Stimulated activated memory B cell treated with anti-CD40 and anti-IgM and Interleukin-4, amounts not matched to agents 10 μg/mL and 1 μg/mL and 100 μg/mL, for 72 hours (primary cell): ENCODE measurements around the gene VPS13D.

Experiments
- ATAC-seq: fragments of 150-1000 bp; cut with Tn5 transposase; 2 replicates; pipeline ENCODE4 v1.10.0; 2021
- H3K27ac Mint-ChIP-seq: one replicate; pipeline ENCODE4 v1.8.0; 2022; ENCODE audit warnings: mild to moderate bottlenecking, mixed read lengths
- H3K27me3 Mint-ChIP-seq: one replicate; pipeline ENCODE4 v1.8.0; 2022; ENCODE audit warnings: mixed read lengths
- H3K36me3 Mint-ChIP-seq: one replicate; pipeline ENCODE4 v1.8.0; 2022; ENCODE audit warnings: mixed read lengths
- H3K4me1 Mint-ChIP-seq: one replicate; pipeline ENCODE4 v1.8.0; 2022; ENCODE audit warnings: mixed read lengths
- H3K4me3 Mint-ChIP-seq: one replicate; pipeline ENCODE4 v1.8.0; 2022; ENCODE audit warnings: mild to moderate bottlenecking, moderate library complexity, mixed read lengths
- H3K9me3 Mint-ChIP-seq: one replicate; pipeline ENCODE4 v1.8.0; 2022; ENCODE audit warnings: mixed read lengths

Gene VPS13D

DNA sequence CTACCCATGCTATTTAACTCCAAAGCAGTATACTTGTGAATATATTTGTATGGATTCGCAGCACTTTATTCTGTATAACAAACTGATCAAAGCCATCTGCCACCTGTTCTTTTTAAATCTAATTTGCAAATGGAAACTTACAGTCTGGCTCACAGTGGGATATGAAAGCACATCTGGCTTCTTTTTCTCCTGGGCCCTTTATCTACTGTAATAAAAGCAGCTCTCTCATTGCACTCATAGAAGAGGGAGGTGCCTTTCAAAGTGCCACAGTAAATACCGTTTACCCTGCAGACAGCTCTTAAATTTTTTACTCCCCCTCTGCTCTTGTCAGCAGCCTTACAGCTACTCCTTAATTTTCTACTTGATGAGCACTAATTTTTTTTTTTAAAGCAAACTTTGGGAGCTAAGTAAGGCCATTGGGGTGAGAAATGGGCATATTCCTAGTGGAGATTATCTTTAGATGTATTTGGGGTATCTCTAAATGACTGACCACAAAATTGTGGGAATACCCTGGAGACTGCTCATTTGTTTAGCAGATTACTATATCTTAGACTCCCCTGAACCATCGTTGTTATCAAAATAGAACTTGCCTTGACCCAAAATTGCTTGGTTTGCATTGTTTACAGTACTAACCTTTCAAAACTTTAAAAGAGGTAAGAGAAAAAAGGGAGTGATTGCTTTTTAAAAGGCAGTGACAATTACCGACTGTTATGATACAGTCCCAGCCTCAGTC lies 110.1 kb downstream of the VPS13D start:
- no peak overlapping the region for H3K27ac Mint-ChIP-seq
- H3K4me1 Mint-ChIP-seq, result peaks cover 31% of the 10 kb centered on the region
- no peak for ATAC-seq
- no peaks in the 10 kb centered on the region for H3K9me3 Mint-ChIP-seq
- peaks cover 46% of the 10 kb centered on the region for H3K36me3 Mint-ChIP-seq
- H3K4me3 Mint-ChIP-seq, result no peak overlapping the region
- no peaks in the 10 kb centered on the region for H3K27me3 Mint-ChIP-seq

DNA sequence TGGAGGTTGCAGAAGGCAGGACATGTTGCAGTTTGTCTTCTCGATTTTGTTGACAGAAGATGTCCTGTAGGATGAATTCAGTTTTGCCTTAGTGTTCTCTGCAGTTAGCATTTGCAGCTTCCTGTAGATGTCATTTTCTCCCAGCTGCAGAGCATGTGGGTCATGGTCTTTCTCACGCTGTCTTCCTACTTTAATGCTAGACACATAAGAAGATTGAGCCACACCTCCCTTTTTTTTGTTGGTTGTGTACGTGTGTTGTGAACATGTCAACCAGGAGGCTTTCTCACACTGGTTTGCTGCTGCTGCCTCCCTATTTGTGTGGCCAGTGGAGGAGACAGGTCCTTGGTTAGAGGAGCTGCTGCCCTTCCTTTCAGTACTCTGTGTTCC lies 110.7 kb downstream of the VPS13D start:
- Mint-ChIP-seq H3K27ac (peak overlapping the region; percentile 47), H3K27me3 (no peaks in the 10 kb centered on the region), H3K4me1 (peaks cover 37% of the 10 kb centered on the region), H3K9me3 (no peaks in the 10 kb centered on the region), H3K36me3 (peaks cover 41% of the 10 kb centered on the region), H3K4me3 (no peak overlapping the region)
- ATAC-seq, result no peak

DNA sequence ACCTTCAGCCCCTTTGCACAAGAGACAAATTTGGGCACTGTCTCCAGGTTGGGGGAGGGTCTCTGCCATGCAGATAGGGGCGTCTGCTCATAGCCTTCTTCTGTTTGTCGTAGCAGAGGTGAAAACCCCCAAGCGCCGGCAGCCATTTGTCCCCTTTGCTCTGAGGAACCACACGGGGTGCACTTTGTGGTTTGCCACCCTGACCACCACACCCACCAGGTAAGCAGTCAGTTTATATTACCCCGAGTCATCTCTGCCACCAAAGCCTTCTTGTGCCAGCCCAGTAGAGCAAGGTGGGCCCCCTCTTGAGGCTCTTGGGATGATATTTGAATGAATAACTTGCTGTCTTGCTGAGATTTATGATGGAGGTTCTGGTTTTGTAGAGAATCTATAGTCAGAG lies 111.8 kb downstream of the VPS13D start:
- Mint-ChIP-seq H3K27me3 (no peaks in the 10 kb centered on the region), H3K4me1 (peaks cover 42% of the 10 kb centered on the region), H3K4me3 (no peak overlapping the region), H3K27ac (peak overlapping the region; percentile 47), H3K36me3 (peaks cover 36% of the 10 kb centered on the region), H3K9me3 (no peaks in the 10 kb centered on the region)
- no peak for ATAC-seq

DNA sequence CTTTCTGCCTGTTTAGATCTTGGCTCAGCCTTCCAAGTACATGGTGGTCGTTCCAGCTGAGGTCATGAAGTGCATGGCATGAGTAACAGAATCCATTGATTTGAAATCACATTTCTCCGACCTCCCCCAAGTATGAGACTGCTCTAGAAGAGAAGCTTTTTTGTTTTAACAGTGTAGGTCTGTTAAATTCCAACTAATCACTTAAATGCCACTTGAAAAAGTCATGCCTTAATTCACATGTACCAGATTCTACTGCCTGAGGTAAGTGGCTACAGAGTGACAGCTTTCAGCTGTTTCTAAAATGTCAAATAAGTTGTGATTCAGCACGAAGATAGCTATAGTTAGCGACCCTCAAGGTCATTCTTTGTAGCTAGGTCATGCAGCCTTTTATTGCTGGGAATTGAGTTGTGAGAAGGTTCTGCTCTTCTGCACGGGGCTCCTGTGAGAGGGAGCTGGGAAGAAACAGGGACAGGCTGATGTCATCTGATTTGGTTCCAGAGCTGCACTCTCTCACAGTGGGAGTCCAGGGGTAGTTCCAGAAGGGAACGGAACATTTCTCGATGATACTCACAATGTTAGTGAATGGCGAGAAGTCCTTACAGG lies 112.7 kb downstream of the VPS13D start:
- Mint-ChIP-seq H3K27me3 (no peaks in the 10 kb centered on the region), H3K4me3 (no peak overlapping the region), H3K36me3 (peaks cover 33% of the 10 kb centered on the region), H3K27ac (peak overlapping the region; percentile 47), H3K9me3 (no peaks in the 10 kb centered on the region), H3K4me1 (peaks cover 42% of the 10 kb centered on the region)
- no peak for ATAC-seq

DNA sequence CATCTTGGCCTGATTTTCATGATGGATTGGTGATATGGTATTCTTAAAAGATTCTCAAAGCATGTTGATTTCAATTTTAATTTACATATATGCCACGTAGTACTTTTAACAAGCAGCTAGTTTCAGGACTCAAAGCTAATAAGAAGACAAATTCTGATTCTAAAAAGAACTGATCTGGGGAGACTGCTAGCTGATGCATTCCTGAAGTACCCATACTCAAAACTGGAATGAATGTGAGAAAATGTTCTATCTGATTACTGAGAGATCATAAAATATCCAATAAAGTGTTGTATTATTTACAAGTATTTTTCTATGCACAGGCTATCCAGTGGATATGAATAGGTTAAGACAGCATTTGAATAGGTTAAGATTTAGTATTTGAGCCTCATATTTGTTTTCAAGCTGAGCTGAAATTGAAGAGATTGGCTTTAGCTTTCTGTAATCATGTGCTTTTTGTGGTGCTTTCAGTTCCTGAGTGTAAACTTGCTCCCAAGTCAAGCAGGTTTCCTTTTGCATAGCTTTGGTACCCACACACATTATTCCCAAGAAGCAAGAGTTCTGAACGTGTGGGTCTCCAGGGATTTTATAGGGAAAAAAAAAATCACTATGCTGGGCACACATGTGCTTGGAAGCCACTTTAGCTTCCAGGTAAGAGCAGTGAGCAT lies 114.1 kb downstream of the VPS13D start:
- peak; percentile 14 for ATAC-seq
- Mint-ChIP-seq H3K36me3 (peaks cover 27% of the 10 kb centered on the region), H3K27ac (peak overlapping the region; percentile 92)

DNA sequence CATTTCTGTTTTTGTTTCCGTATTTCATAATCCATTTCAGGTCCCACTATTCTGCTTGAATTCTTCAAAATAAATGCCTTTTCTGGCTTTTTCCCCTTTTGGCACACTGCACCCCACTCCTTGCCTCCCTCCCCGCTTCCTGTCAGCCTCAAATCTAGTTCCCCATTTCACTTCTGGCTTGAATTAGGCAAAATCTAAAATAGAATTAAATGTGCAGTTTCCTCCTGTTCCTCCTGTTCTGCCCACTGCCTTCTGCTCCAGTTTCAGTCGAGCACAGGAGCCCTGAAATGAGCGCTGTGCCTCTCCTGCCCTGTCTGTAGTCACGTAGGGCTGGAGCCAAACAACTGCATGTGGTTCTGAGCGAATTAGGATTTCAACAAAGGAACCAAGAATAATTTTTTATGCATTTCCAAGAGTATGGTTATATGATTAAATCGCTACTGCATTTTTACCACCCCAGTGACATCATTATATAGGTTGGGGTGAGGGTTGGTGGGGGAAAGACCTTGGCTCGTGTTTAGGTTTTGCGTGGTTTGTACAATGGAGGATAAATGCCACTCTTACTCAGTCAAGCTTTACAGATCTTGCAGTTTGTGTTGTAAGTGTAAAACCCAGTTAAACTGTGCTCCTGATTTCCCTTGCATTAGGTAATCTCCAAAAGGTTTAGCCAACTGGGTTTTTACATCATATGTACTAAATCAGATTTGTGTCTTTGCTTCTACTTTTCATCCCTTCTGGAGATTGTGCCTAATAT lies 114.9 kb downstream of the VPS13D start:
- no peaks in the 10 kb centered on the region for H3K27me3 Mint-ChIP-seq
- peak; percentile 72 for ATAC-seq
- H3K36me3 Mint-ChIP-seq, result peaks cover 35% of the 10 kb centered on the region
- peaks cover 42% of the 10 kb centered on the region for H3K4me1 Mint-ChIP-seq
- H3K4me3 Mint-ChIP-seq, result peak overlapping the region; percentile 57
- H3K9me3 Mint-ChIP-seq, result peaks cover 3% of the 10 kb centered on the region
- H3K27ac Mint-ChIP-seq, result peak overlapping the region; percentile 92

More for the DNA sequence above, 114.1 kb downstream of the VPS13D start:
- no peaks in the 10 kb centered on the region for H3K27me3 Mint-ChIP-seq
- H3K9me3 Mint-ChIP-seq, result no peaks in the 10 kb centered on the region
- peaks cover 42% of the 10 kb centered on the region for H3K4me1 Mint-ChIP-seq
- no peak overlapping the region for H3K4me3 Mint-ChIP-seq

DNA sequence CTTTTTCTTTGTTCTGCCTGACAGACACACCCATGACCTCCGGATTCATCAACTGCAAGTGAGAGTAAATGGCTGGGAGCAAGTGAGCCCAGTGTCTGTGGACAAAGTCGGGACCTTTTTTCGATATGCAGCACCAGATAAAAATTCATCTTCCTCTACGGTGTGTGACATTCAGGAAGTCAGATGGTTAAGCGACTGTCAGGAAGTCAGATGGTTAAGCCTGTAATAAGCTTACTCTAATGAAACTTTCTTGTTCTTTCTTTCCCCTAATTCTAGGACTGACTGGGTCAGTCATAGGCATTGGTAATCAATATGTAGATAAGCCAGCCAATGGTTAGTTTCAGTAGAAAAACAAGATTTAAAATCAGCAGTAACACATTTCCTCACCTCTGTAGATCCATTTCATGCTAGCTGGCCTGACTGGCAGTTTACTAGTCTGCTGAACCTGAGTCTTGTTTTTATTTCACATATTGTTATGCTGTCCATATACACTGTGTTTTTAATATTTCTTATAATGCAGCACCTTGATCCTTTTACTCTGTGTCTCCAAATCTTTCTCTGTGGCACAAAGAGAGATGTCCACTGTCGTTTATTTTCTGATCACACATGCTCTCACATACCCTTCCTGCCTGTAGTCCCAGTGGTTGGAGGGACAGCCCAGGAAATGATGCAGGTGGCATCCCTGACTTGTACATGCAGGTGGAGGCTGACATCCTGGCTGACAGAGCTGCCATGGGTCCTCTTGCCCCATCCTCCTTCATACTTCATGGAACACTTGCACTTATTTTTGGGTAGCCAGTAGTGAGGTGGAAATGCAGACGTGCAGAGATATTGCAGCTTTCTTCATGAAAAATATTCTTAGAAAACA lies 115.8 kb downstream of the VPS13D start:
- Mint-ChIP-seq H3K9me3 (peaks cover 7% of the 10 kb centered on the region), H3K4me1 (peaks cover 42% of the 10 kb centered on the region), H3K27ac (peak overlapping the region; percentile 92), H3K36me3 (peaks cover 43% of the 10 kb centered on the region), H3K4me3 (peak overlapping the region; percentile 57), H3K27me3 (no peaks in the 10 kb centered on the region)
- ATAC-seq, result peak; percentile 62

DNA sequence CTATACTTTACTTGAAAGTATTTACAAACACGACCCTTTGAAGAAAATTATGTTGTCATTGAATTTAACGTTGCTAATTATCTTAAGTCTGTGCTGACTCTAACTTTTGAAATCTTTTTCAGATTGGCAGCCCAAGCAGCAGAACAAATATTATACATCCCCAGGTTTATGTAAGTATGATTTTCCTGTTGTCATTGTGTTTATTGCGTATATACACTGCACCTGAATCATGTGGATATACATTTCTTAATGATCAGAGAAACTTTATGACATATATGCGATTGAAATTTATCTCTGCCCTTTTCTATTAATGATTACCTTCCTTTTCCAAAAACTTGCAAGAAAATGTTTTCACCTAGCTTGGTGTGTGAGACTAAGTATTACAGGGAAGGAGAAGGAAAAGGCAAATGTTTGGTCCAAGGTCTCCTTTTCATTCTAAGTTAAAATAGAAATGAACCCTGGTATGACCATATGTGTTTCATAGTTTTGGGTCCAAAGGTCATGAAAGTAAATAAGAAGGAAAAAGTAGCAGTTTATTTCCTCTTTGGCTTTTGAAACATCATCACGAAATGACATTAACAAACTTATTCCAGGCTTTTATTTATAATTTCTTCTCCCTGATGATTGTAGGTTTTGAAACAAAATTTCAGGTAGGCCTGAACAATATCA lies 116.8 kb downstream of the VPS13D start:
- no peaks in the 10 kb centered on the region for H3K27me3 Mint-ChIP-seq
- H3K9me3 Mint-ChIP-seq, result peaks cover 9% of the 10 kb centered on the region
- peaks cover 51% of the 10 kb centered on the region for H3K36me3 Mint-ChIP-seq
- no peak for ATAC-seq
- H3K4me1 Mint-ChIP-seq, result peaks cover 38% of the 10 kb centered on the region
- no peak overlapping the region for H3K27ac Mint-ChIP-seq
- no peak overlapping the region for H3K4me3 Mint-ChIP-seq

DNA sequence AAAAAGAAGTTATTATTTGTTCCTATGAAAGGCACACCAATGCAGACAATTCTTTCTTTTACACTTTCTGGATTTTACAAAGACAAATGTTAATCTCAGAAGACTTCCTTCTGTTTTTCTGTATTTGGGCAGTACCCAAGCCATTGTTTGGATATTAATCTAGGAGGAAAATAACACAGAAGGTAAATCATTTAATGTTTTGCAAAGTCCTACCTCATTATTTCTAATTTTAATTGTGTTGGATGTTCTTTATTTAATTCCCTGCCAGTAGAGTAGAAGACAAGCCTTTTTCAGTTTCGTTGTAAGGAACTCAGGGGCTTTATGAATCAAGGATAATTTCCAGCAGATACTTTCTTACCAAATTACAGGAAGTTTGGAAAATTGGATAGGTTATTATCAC lies 118.3 kb downstream of the VPS13D start:
- ATAC-seq, result no peak
- Mint-ChIP-seq H3K36me3 (peaks cover 45% of the 10 kb centered on the region), H3K27me3 (no peaks in the 10 kb centered on the region), H3K9me3 (peaks cover 9% of the 10 kb centered on the region), H3K27ac (no peak overlapping the region), H3K4me3 (no peak overlapping the region), H3K4me1 (peaks cover 26% of the 10 kb centered on the region)

DNA sequence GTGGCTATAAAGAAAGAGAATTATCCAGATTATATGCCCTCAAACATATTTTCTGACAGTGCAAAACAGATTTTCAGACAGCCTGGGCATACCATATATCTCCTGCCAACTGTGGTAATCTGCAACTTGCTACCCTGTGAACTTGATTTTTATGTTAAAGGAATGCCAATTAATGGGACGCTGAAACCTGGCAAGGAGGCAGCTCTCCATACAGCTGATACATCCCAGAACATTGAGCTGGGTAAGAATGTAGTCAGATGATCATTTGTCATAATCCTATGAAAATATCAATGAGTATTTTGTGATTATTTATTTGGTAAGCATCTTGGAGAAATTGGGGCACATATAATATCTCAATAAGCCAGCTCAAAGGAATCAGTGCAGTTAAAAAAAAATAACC lies 124.2 kb downstream of the VPS13D start:
- Mint-ChIP-seq H3K4me3 (no peak overlapping the region), H3K9me3 (peaks cover 9% of the 10 kb centered on the region), H3K36me3 (peaks cover 77% of the 10 kb centered on the region), H3K4me1 (no peaks in the 10 kb centered on the region), H3K27ac (no peak overlapping the region), H3K27me3 (no peaks in the 10 kb centered on the region)
- no peak for ATAC-seq

DNA sequence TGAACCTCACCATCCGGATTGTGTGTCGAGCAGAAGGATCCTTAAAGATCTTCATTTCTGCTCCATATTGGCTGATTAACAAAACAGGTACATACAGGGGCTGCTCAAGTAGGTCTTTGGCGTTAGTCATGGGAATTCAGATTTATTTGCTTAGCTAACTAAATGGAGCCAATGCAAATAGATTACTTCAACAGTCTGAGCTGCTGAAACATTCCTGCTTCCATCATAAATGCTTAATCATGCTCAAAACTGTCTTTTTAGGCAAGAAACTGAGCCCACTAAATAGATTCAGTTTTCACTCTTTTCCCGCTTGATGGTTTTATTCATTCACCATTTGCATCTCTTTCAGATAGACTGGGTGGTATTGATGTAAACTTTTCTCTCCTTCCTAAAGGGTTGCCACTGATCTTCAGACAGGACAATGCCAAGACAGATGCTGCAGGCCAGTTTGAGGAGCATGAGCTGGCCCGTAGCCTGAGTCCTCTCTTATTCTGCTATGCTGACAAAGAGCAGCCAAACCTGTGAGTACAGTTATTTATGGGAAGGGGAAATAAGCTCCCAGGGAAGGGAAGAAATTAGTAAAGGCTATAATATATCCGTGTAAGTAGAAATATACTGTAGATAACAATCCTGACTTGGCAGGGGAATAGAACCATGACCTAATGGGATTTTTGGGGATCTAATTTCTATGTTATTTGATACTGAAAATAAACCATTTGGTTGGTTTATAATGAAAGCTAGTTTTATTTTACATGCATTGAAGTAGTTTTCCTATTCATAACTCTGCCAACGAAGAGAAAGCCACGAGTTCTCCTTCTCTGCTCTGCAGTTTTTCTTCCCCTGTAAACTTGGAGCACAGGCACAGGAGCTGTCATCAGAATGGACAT lies 126.4 kb downstream of the VPS13D start:
- Mint-ChIP-seq H3K27ac (no peak overlapping the region), H3K9me3 (no peaks in the 10 kb centered on the region), H3K36me3 (peaks cover 71% of the 10 kb centered on the region), H3K27me3 (no peaks in the 10 kb centered on the region), H3K4me1 (no peaks in the 10 kb centered on the region), H3K4me3 (no peak overlapping the region)
- no peak for ATAC-seq

DNA sequence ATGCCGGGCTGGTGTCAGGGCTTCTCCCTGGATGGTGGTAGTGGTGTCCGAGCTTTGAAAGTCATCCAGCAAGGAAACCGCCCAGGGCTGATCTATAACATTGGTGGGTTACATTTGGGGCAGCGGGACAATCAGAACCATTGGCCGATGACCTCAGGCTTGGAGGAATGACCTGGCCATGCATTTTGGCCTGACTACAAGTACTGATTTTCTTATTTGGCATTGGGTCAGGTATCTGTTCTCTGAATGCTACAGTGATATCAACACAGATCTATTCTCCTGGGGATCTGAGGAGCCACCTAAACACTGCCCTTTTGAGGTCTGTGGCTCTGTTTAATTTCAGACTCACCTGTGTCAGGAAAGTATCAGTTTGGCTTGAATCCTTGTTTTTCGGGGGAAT lies 128.7 kb downstream of the VPS13D start:
- Mint-ChIP-seq H3K27ac (no peak overlapping the region), H3K4me3 (no peak overlapping the region), H3K9me3 (no peaks in the 10 kb centered on the region), H3K4me1 (no peaks in the 10 kb centered on the region), H3K36me3 (peaks cover 72% of the 10 kb centered on the region), H3K27me3 (no peaks in the 10 kb centered on the region)
- no peak for ATAC-seq

DNA sequence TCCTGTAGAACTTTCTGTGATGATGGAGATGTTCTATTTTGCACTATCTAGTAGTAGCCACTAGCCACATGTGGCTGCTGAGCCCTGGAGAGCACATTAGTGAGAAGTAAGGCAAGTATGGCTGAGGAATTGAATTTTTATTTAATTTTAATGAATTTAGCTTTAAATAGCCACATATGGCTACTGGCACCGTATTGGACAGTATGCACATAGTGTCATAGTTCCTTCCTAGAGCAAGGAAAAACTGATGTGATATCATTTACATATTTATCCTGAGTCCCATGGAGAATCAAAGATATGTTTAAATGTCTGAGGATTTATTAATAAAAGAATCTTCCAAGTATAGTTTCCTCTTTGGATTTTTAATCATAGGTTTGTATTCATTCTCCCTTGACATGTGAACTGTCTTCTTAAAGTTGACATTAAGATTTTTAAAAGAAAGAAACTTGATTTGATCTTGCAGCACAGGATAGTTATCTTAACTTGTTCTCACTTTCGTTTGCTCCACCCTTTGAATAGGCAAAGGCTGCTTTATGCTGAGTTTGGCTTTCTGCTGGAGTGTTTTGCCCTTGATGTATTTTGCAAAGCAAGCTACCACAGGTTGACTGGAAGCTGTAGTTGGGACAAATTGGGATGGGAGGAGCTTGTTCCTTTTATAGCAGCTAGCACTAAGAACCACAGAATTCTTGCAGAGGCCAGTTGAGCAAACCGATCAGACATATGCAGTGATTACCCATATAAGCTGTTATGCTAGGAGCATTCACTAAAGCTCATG lies 129.7 kb downstream of the VPS13D start:
- H3K27me3 Mint-ChIP-seq, result no peaks in the 10 kb centered on the region
- H3K27ac Mint-ChIP-seq, result no peak overlapping the region
- no peak for ATAC-seq
- no peaks in the 10 kb centered on the region for H3K9me3 Mint-ChIP-seq
- H3K36me3 Mint-ChIP-seq, result peaks cover 77% of the 10 kb centered on the region
- no peaks in the 10 kb centered on the region for H3K4me1 Mint-ChIP-seq
- H3K4me3 Mint-ChIP-seq, result no peak overlapping the region
